Measurements from ENCODE around the gene CCL13. TPM values are rescaled to one million over a fixed set of nuclear protein-coding genes. Genes with fewer than 3 reads are reported as not detected.

The CCL13 gene
- total RNA-seq (ENCODE audit: low replicate concordance) = not detected in 2 replicates

DNA sequence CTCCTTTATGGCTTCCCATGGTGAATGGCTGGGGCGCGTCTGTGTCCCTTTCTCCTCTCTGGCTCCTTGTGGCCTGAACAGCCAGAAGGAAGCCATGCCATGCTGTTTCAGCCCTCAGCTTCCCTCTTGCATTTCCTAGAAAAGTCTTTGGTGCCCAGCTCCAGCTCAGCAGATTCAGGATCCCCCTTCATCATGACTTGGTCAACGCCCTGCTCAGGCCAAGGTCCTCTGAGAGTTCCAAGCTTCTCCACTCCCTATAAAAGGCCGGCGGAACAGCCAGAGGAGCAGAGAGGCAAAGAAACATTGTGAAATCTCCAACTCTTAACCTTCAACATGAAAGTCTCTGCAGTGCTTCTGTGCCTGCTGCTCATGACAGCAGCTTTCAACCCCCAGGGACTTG is at the start of gene CCL13:
TSS of gene CCL13 (plus strand) at position 287 of the 400 bp plus-strand sequence. CDS start at position 334, 47 bp downstream.
- H3K4me3 ChIP-seq (ENCODE audit: low read depth, low read length) = no peak within 1 kb of the TSS
- DNase-seq (ENCODE audit: low read depth) = no peak
- TF ChIP-seq, protein P1, sequence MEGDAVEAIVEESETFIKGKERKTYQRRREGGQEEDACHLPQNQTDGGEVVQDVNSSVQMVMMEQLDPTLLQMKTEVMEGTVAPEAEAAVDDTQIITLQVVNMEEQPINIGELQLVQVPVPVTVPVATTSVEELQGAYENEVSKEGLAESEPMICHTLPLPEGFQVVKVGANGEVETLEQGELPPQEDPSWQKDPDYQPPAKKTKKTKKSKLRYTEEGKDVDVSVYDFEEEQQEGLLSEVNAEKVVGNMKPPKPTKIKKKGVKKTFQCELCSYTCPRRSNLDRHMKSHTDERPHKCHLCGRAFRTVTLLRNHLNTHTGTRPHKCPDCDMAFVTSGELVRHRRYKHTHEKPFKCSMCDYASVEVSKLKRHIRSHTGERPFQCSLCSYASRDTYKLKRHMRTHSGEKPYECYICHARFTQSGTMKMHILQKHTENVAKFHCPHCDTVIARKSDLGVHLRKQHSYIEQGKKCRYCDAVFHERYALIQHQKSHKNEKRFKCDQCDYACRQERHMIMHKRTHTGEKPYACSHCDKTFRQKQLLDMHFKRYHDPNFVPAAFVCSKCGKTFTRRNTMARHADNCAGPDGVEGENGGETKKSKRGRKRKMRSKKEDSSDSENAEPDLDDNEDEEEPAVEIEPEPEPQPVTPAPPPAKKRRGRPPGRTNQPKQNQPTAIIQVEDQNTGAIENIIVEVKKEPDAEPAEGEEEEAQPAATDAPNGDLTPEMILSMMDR (IDR thresholded peaks at IDR 0.05; ENCODE audit: insufficient read depth, low read length) = no peak

DNA sequence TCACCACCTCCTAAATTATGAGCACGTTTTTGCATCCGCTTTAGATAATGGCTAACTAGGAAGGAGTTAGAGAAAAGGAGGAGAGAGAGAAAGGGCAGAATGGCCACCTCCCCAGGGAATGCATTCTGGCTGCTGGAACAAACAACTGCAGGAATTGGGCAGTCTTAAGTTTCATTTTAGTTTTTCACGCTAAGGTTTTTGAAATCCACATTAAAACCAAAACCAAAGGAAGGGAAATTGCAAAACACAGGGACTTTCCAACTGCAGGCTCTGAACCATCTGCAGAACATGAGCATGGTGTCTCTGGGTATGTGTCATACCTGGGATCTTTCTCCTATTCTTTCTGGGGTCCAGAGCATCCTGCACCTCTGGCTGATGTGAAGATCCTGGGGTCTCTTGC is 49.2 kb upstream of the CCL13 start:
- no peak overlapping the region for H3K4me3 ChIP-seq (ENCODE audit: low read depth, low read length)
- TF ChIP-seq, protein P1 (IDR thresholded peaks at IDR 0.05; ENCODE audit: insufficient read depth, low read length) = no peak
- DNase-seq (ENCODE audit: low read depth) = peak; percentile 87

DNA sequence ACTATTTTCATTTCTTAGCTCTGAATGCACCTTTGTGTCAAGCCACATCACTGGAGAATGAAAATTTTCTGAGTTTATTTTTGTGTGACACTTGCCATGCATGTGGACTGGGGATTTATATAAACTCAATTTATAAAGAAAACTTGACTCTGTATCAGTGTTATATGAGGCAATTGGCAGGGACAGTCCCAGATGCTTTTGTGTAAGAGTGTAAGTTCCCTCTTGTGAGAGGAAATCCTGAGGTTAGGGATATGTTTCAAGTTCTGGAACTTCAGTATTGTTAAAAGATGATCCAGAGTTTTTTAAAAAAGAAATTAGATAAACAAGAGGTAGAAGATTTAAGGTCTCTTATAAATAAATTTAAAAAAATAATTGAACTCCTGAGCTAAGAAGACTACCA is 47.9 kb upstream of the CCL13 start:
- H3K4me3 ChIP-seq (ENCODE audit: low read depth, low read length) = no peak overlapping the region
- TF ChIP-seq, protein P1 (IDR thresholded peaks at IDR 0.05; ENCODE audit: insufficient read depth, low read length) = no peak
- peak; percentile 23 for DNase-seq (ENCODE audit: low read depth)

DNA sequence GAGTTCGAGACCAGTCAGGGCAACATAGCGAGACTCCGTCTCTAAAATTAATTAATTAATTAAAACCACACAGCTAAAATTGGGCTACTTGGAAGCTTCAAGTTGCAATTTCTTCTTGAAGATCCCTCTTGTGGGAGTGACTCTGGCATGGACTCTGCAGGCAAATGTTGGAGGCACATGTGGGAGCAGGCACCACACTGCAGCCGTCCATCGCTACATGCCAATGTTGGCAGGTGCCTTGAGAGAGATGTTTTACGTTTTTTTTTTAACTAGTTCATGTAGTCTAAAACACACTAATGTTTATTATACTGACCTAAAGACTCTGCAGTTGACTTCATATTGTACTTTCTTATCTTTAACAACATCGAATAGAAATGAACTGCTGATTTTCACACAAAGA is 45.0 kb upstream of the CCL13 start:
- no peak overlapping the region for H3K4me3 ChIP-seq (ENCODE audit: low read depth, low read length)
- no peak for DNase-seq (ENCODE audit: low read depth)
- TF ChIP-seq, protein P1 (IDR thresholded peaks at IDR 0.05; ENCODE audit: insufficient read depth, low read length) = no peak

DNA sequence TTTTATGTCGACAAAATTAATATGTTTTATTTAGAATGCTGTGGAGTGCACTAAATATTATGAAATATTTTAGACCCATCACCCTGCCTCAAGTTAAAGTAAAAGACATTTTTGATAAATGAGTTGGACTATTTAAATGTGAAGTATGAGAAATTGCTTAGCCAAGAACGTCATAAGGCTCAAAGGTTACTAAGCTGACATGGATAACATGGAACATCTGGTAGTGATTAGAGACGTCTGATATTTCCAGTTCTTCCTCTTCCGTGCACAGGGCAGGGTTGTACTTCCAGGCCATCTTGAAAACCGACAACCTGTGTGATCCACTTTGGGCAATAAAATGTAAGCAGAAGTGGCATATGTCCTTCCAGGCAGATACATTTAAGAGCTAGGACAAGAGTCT is 44.2 kb upstream of the CCL13 start:
- peak; percentile 90 for DNase-seq (ENCODE audit: low read depth)
- H3K4me3 ChIP-seq (ENCODE audit: low read depth, low read length) = no peak overlapping the region
- TF ChIP-seq, protein P1 (IDR thresholded peaks at IDR 0.05; ENCODE audit: insufficient read depth, low read length) = no peak

DNA sequence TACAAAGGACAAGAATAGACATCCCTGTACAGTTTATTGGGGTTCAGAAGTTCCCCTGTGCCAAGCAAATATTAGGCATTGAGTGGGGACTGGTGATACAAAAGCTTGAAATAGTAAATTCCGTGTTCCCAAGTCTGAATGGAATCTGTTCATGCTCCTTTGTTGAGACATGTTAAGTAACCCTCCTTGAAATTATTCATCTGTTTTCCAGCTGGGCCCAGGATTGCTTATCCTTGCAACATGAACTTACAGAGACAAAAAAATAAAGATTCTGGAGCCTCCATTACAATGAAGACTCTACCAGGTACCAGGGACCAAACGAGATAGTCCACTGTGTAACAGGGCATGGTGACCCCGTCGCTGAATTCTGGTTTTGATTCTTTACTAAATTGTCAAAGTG is 43.1 kb upstream of the CCL13 start:
- peak; percentile 77 for DNase-seq (ENCODE audit: low read depth)
- H3K4me3 ChIP-seq (ENCODE audit: low read depth, low read length) = no peak overlapping the region
- TF ChIP-seq, protein P1 (IDR thresholded peaks at IDR 0.05; ENCODE audit: insufficient read depth, low read length) = no peak

DNA sequence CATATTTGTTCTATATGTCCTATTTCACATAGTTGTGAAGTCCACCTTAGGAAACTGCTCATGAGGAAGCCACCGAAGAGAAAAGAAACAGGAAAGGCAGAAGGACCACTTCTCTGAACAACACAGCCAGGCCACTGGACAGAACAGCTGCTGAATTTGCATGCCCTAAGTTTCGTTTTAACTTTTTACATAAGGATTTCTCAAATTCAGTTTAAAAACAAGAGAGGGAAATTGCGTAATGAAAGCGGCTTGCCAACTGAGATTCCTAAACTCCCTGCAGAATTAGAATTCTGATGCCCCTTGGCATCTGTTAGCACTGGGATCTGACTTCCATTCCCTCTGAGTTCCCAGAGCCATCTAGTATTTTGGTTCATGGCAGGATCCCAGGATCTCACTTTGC is 42.0 kb upstream of the CCL13 start:
- DNase-seq (ENCODE audit: low read depth) = peak; percentile 97
- TF ChIP-seq, protein P1 (IDR thresholded peaks at IDR 0.05; ENCODE audit: insufficient read depth, low read length) = peak; percentile 2
- no peak overlapping the region for H3K4me3 ChIP-seq (ENCODE audit: low read depth, low read length)
